H1 (cell line): ENCODE data around the gene CTNND2. TPM values are rescaled to one million over a fixed set of nuclear protein-coding genes. Genes with fewer than 3 reads are reported as not detected.

Experiments
- CREB1 ChIP-seq: IDR thresholded peaks from 2 replicates; pipeline ENCODE4 v1.6.1; 2012; ENCODE audit warnings: inconsistent platforms
- JUN ChIP-seq: IDR thresholded peaks from 2 replicates; pipeline ENCODE4 v1.6.1; 2011; ENCODE audit warnings: low read depth, mild to moderate bottlenecking, improper control_type of control experiment, low read length
- POU5F1 ChIP-seq: IDR thresholded peaks from 2 replicates; pipeline ENCODE4 v1.6.1; 2011; ENCODE audit warnings: low read depth, mild to moderate bottlenecking, low read length, moderate library complexity
- SIRT6 ChIP-seq: IDR thresholded peaks from one replicate; pipeline ENCODE4 v1.7.1; 2012; ENCODE audit warnings: low read length, inconsistent platforms
- polyA plus RNA-seq, 7 experiments: library from polyadenylated mRNA; depleted of rRNA in 3 of 7; stranded (reverse) in 5 of 7; unstranded in 2 of 7; fragments of >200 nt in 5 of 7; fragments of 200-250 nt in 2 of 7; gene quantifications; 1 replicate in 5 of 7; 2 replicates in 1 of 7; 4 replicates in 1 of 7; pipeline versions ENCODE4 v1.2.1 to v1.2.3, GENCODE V29; 2011 to 2013; ENCODE audit warnings: missing spikeins in 2 of 7, mixed read lengths in 2 of 7
- total RNA-seq: library from RNA; stranded (reverse); fragmentation: NEBNext Ultra II Directional; extraction: Animal tissue kit (Norgen Biotek cat#: 25700); gene quantifications from 2 replicates; pipeline ENCODE4 v1.2.1, GENCODE V29; 2021
- TF ChIP-seq, protein P1 (sequence below): IDR thresholded peaks from 2 replicates; pipeline ENCODE4 v1.6.1; 2011; ENCODE audit warnings: low read depth, mild to moderate bottlenecking, low read length; ENCODE audit not compliant: insufficient read depth

CTNND2 gene
- total and polyA plus RNA-seq, 2 of the 8 experiments (the other 6 are each of a cell fraction or from before 2014, with no cell fraction given), result 7.4 to 14.2 TPM

DNA sequence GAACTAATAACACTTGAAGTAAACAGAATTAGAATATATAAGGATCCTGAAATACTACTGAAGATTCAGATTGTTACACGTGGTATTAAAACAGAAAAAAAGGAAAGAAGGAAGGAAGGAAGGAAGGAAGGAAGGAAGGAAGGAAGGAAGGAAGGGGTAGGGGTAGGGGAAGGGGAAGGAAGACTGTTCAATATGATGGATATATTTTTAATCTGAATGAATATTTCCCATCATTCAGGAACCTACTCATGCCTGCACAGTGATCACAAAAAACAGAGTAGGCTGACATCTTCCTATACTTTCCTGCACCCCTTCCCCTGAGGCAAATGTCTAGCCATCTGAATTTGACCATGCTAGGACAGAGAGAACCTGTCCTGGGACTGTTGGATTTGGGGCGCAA is 133.9 kb downstream of the CTNND2 start (continued):
- TF ChIP-seq, protein P1, sequence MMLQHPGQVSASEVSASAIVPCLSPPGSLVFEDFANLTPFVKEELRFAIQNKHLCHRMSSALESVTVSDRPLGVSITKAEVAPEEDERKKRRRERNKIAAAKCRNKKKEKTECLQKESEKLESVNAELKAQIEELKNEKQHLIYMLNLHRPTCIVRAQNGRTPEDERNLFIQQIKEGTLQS, result no peak
- TF ChIP-seq SIRT6 (no peak), POU5F1 (no peak), CREB1 (no peak), JUN (no peak)
